Myocyte (in vitro differentiated cells): Measurements from ENCODE around the gene CALML4. TPM values are rescaled to one million over a fixed set of nuclear protein-coding genes. Genes with fewer than 3 reads are reported as not detected.
"Not testable (repeated sequence)": the region's sequence is repeated elsewhere in the genome, so short reads cannot be mapped to it uniquely, and the experiment has no call there.

Experiments
- DNase-seq: peaks from one replicate; pipeline ENCODE4 v3.0.0-alpha.2; 2012; ENCODE audit warnings: low read depth
- total RNA-seq: library from RNA; depleted of rRNA; stranded (reverse); fragments of >200 nt; gene quantifications from 2 replicates; pipeline ENCODE4 v1.2.3, GENCODE V29; 2014

Gene CALML4
- total RNA-seq, 1 donor from 2014 or later = 2.5 TPM

DNA sequence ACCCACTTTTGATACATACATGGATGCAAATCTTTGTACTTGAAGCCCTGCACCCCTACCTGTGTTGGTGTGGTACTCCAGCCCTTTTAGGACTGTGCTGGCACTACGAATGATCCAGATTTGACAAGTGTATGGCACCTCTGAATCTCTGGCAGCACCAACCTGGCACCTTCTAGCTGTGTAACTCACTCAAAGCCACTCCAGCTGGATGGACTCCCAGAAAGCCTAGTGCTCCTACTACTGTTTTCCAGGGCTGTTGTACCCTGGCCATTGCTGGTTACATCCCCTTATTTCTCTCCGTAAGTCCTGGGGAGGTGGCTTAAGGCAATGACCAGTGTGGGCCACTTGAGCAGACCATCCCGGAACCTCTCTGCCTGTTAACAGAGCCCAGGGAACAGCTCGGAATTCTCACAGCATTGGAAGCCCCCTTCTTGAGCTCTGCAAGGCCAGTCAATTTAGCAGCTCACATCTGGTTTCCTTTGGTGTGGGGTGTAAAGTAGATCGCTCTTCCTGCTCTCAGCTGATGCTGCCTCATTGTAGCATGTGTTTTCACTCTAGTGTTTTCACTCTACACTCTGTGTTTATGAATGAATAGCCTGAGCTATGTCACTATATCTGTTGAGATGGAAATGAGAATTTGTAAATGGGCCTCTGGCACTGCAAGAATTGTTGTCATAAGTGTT lies 12.2 kb downstream of the CALML4 start:
- DNase-seq = no peak

DNA sequence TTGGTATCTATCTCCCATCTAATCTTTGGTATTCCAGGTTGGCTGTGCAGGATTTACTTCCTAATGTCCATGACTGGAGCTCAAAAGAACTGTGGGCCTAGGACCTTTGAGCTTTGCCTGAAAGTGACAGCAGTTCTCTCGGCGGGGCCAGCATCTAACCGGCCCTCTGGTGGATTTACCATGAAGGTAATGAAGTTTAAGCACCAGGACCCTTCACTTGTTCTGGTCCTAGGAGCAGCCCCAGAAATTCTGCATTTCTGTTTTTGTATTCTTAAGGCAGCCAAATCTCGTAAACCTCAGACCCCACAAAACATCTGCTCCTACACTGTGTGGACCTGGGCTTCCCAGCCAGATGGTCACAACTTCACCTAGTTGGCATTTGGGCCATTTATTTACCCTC lies 13.0 kb downstream of the CALML4 start:
- no peak for DNase-seq

DNA sequence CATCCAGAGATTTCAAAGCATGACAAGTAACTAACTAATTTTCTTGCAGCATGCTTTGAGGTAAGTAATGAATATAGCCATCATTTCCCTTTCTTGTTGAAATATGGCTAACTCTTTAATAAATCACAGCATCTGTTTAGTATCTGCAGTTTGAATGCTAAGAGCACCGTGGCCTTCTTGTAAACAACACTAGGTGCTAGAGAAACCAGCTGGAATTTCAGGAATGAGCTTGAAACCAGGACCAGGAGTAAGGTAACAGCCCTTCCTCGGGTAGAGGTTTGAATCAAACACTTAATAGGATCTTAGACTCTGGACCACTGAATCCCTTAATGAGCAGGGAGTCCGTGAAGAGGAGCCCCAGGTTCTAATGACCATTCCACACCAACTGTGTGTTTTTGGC lies 13.6 kb downstream of the CALML4 start:
- no peak for DNase-seq

DNA sequence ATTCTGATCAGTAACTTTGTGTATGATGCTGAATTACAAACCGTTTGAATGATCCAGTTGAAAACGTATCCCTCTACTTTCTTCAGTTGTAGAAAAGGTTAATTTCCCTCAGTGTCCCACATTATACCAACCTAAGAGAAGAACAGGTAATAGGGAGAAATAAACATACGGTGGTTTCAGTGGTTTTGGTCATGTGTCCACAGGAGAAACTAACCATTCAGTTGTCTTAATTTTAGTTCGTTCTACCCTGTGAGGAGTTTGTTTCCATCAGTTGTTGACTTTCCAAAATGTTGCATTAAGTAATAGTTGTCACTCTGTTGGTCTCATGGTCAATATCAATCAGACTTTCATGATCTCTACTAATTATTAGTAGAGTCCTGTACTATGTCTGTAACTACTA lies 15.1 kb downstream of the CALML4 start:
- no peak for DNase-seq

DNA sequence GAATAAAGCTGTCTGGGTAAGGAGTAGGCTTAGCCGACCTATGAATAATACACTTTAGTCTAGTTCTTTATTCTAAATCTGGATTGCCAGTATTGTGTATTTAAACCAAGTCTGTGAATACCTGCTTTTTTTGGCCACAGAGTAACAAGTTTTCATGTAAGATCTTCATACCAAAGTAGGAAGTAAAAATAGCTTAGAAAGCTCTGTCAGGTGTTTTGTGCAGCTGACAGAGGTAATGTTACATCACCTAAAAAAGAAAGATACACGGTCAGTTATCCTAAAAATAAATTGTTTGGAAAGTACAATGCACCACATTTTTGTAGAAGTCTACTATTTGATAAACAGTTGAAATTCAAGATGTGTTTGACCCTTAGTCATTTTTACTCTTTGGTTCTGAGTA lies 16.5 kb downstream of the CALML4 start:
- DNase-seq = no peak

DNA sequence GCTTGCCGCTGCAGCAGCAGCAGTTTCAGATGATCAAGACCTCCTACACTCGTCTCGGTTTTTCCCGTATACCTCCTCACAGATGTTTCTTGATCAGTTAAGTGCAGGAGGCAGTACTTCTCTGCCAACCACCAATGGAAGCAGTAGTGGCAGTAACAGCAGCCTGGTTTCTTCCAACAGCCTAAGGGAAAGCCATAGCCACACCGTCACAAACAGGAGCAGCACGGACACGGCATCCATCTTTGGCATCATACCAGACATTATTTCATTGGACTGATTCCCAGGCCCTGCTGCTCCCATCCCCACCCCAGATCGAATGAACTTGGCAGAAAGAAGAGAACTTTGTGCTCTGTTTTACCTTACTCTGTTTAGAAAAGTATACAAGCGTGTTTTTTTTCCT lies 17.6 kb downstream of the CALML4 start:
- peak; percentile 81 for DNase-seq

DNA sequence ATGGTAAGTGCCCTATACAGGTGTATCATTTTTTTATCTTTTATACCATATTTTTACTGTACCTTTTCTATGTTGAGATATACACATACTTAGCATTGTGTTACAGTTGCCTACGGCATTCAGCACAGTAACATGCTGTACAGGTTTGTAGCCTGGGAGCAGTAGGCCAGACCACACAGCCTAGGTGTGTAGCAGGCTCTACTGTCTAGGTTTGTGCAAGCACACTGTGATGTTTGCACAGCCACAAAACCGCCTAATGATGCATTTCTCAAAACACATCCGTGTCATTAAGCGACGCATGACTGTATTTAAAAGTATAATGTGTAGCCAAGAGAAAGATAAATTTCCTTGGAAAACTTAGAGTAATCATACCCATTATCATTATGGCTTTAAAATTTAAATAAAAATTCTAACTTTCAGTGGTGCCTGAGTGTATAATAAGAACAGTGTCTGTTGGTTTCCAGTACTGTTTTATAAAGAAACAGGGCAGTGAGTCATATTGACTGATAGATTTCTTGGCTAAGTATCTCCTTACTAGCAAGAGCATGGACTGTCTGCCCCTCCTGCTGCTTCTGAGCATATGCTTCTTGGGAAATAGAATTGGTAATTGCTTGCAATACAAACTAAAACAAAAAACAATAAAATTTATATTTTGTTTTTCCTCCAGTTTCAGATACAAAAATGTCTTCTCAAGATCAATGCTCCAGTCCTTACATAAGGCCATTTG lies 18.3 kb downstream of the CALML4 start:
- peak; percentile 36 for DNase-seq

DNA sequence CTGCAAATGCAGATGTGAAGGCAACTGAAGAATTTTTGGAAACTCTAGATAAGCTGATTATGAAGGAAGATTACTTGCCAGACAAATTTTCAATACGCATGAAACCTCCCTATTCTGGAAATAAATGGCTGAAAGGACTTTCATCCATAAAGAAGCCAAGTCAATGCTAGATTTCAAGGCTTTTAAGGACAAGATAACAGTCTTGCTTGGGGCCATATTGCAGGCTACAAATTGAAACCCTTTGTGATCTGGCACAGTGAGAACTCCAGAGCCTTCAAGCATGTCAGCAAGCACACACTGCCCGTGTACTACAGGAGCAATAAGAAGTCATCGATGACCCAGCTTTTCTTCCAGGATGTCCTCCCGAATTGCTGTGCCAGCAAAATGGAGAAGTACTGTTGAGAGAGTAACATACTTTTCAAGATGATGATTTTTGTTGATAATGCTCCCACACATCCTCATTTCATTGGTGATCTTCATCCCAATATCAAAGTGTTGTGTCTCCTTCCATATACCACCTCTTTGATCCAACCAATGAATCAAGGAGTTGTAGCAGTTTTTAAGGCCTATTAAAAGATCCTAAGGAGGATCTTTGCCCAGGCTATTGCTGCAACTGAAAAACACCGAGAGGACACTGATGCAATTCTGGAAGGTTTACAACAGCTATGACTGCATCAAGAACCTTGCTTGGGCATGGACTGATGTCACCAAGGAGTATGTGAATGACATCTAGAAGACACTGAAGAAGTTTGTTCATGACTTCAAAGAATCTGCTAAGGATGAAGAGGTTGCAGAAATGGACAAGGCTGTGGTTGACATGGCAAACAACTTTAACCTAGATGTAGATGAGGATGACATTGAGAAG lies 20.3 kb downstream of the CALML4 start:
- no peak for DNase-seq

DNA sequence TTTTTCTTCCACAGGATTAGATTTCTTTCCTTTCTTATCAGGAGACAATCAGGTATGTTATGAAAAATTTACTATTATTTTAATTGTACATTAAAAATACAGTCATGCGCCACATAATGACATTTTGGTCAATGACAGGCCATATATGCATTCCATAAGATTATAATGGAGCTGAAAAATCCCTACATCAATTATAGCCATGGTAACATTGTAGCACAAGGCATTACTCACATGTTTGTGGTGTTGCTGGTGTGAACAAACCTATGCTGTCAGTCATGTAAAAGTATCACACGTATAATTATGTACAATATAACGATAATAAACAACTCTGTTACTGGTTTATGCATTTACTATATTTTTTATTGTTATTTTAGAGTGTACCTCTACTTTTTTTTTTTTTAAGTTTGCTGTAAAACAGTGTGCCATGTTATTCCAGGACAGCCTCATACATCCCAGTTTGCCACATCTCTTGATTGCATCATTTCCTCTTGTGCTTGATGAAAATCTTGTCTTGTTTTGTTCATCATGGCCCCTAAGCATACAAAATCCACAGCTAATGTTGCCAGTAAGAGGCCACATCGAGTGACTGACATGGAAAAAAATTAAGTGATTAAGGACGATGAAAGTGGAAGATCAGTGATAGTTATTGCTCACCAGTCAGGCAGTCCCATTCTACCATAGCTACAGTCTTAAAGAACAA lies 21.4 kb downstream of the CALML4 start:
- no peak for DNase-seq

DNA sequence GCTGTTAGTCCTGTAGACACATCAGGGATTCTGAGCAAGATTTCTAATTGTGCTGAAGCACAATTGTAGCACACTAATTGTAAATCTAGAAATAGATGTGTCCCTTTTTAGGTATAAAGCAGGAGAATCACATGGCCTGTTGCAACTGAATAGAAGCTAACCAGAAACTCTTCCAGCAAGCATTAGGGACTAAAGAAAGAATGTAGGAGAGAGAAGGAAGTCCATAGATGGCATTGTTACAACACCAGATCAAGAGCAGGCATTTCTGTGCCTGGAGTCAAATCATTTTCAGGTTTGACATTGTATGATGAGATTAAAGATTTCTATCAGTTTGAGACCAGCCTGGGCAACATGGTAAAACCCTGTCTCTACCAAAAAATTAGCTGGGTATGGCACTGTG lies 27.4 kb downstream of the CALML4 start:
- no peak for DNase-seq

DNA sequence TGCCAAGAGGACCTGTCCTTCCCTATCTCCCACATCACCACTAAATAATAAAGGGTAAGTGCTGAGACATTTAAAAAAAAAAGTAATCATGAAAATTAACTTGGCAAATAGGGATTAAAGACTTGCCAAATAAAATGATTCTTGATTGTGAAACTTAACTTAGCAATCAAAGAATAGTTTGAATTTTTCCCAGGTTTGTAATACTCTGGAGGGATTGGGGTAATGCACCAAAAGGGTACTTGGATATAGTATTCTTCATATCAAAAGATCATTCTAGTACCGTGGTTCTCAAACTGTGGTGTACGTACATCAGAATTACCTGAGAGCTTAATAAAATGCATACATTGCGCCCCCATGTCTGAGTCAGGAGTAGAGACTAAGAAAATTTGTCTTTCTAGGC lies 28.5 kb downstream of the CALML4 start:
- DNase-seq = no peak

DNA sequence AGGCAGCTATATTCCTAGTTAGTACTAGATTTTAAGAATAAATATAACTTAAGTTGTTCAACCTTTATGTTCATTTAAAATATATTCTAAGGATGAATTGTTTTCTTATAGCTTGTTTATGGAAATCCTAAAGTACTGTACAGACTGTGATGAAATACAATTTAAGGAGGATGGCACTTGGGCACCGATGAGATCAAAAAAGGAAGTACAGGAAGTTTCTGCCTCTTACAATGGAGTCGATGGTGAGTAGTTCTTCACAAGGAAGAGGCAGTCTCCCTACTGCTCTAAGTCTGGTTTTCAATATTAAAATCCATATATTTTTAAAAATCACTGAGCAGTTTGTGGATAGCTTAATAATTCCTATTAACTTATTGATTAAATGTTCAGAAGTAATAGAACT lies 29.6 kb downstream of the CALML4 start:
- DNase-seq = no peak

DNA sequence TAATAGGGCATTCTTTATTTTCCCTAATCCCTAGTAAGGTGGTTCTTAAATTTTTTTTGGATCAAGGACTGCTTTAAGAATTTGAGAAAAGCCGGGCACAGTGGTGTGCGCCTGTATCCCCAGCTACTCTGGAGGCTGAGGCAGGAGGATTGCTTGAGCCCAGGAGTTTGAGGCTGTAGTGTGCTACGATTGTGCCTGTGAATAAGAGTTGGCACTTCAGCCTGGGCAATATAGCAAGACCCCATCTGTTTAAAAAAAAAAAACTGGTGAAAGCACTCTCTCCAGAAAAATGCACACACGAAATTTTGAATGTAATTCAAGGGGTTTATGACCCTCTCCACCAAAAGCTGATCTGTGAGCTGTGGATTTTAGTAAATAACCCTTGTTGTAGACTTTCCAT lies 32.0 kb downstream of the CALML4 start:
- no peak for DNase-seq

DNA sequence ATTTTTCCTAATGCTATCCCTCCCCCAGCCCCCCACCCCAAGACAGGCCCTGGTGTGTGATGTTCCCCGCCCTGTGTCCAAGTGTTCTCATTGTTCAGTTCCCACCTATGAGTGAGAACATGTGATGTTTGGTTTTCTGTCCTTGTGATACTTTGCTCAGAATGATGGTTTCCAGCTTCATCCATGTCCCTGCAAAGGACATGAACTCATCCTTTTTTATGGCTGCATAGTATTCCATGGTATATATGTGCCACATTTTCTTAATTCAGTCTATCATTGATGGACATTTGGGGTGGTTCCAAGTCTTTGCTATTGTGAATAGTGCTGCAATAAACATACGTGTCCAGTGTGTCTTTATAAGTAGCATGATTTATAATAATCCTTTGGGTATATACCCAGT lies 33.1 kb downstream of the CALML4 start:
- DNase-seq = not testable (repeated sequence)

DNA sequence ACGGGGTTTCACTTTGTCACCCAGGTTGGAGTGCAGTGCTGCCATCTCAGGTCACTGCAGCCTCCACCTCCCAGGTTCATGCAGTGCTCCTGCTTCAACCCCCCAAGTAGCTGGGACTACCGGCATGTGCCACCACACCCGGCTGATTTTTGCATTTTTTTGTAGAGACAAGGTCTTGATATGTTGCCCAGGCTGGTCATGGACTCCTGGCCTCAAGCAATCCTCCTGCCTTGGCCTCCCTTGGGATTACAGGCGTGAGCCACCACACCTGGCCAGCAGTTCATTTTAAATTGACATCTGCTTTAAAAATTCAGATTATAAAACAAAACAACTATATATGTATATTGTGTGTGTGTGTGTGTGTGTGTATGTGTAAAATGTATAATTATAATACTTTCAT lies 38.3 kb downstream of the CALML4 start:
- no peak for DNase-seq

DNA sequence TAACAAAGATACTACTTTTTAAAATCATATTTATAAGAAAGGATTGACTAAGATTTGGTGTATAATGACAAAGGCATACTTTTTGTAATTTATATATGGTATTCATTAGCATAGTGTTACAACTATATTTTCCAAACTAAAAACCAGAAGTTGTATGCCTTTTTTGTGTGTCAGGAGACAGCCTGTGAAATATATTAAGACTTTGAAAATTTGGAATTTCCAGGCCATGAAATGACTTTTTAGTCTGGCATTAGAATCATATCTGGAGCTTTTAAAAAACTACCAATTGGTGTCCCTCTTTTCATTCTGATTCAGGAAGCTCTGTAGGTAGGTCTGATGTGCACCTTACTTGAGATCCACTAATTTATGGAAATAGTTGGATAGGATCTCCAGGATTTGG lies 41.9 kb downstream of the CALML4 start:
- no peak for DNase-seq

DNA sequence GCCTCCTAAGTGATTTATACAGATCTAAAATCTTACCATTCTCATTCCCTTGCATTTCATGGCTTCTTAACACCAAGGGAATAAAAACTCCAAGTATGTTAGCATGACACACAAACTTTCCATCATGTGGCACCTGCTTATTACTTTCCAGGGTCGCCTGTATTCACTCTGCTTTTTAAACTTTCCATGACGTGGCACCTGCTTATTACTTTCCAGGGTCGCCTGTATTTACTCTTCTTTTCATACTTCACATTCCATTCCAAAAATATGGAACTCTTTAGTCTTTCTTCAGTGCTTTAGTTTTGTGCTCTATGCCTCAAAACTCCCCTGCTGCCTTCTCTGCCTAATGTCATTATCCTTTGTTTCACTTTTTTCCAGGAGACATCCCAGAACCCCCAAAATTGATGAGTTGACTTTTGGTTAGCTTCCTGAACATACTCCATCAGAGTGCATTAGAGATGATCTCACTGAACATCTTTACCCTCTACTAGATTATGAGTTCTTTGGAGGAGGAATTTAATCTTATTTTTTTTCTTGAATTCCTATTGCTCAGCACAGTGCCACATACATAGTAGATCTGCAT lies 47.0 kb downstream of the CALML4 start:
- DNase-seq = peak; percentile 10

DNA sequence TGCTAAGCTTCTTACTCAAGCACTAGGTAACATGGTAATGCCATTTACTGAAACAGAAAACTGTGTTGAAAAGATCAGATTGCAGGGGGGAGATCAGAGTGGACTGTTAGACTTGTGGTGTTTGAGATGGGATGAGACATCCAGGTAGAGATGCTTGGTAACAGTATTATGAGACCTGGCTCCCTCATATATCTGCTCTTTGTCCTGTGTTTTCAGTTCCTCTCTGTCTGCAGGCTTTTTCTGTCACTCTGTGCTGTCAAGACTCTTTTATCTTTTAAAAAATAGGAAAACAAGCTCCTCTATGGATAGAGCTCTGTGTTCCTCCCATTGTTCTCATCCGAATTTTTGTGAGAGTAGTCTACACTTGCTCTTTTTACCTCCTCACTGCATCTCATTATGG lies 48.1 kb downstream of the CALML4 start:
- DNase-seq = no peak

DNA sequence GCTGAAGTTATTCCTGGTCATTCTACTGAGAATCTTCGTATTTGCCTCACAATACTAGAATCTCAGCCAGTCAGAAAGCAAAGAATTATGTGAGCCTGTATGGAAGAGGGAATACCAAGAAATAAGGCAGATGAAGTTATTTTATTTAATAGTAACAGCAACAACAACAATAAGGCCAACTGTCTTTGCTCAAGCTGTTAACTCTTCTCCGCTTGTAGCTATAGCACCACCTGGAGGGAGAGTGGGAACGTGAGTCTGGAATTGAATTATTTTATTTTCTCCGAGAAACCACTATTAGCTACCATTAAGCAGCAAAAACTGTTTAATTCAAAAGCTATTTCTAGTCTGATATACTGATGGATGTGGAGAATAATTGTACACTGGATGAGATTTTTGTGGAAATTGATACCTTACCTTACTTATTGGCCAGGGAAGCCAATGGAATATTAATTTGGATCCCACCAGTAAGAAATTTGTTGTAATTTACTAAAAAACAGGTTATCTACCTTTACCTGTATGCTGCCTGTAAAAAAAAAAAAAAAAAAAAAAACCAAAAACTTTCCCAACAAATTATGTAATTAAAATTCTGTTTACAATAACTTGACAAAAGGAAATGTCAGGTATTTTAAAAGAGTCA lies 50.1 kb downstream of the CALML4 start:
- peak; percentile 72 for DNase-seq

DNA sequence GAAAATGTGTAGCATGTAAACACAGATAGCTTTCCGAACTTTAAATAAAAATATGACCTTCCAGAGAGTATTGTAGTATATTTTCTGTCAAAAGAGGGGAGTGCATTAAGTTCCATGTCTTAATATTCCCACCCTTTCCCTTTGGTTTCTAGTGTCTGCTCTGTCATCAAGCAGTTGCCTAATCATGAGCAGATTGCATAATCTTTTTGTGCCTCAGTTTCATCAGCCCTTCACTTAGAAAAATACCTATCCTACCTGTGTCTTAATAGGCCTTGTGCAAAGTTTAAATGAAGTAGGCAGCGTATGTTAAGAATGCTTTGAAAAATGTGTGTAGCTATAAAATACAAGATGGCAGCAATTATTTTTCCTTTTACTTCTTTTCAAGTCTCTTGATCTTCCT lies 52.8 kb downstream of the CALML4 start:
- DNase-seq = no peak

DNA sequence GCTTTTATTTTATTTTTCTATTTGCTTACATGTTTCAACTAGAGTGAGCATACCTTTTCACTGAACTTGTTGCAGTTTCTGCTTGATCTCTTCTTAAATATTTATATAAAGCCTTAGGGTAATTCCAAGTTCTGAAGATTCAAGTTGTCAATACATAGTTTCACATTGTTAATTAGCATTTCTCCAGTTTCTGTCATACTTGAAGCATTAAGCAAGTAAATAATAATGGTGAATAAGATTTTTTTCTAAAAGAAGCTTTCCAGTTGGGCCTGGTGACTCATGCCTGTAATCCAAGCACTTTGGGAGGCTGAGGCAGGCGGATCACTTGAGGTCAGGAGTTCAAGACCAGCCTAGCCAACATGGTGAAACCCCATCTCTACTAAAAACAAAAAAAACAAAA lies 53.9 kb downstream of the CALML4 start:
- no peak for DNase-seq
